HEK293 (cell line): ENCODE measurements around the gene PLB1.

Source experiments
- CTCF ChIA-PET: fragments of 350-600 bp; formaldehyde crosslinking; extraction: SDS; loops from one replicate; lab custom pipeline; 2021; ENCODE audit warnings: antibody characterized with exemption; lab: Yijun Ruan, JAX
- POLR2A ChIA-PET: fragments of 300-600 bp; formaldehyde crosslinking; extraction: SDS; loops from one replicate; lab custom pipeline; 2020; ENCODE audit warnings: antibody characterized with exemption, inconsistent platforms; lab: Yijun Ruan, JAX
- H3K27ac ChIP-seq: fragments of 200-500 bp; sonication (Bioruptor generic); 2 replicates; pipeline ENCODE4 v1.5.1; 2014; ENCODE audit warnings: low read depth, low read length, control low read depth, inconsistent platforms; ENCODE audit errors: extremely low read depth
- H3K36me3 ChIP-seq, 2 experiments: fragments of 200-500 bp in 1 of 2; sonication (Bioruptor generic) in 1 of 2; 1 replicate in 1 of 2; 2 replicates in 1 of 2; pipeline ENCODE4 v1.5.1; 2014 to 2017; ENCODE audit warnings: inconsistent platforms in 2 of 2, low read length in 2 of 2; ENCODE audit not compliant: control insufficient read depth in 2 of 2, insufficient read depth in 1 of 2
- H3K4me1 ChIP-seq: fragments of 200-500 bp; sonication (Bioruptor generic); 2 replicates; pipeline ENCODE4 v1.5.1; 2014; ENCODE audit warnings: mild to moderate bottlenecking, low read length, inconsistent platforms; ENCODE audit not compliant: control insufficient read depth, insufficient read depth
- H3K4me3 ChIP-seq: 2 replicates; pipeline ENCODE4 v1.5.1; 2011; ENCODE audit warnings: low read depth, mild to moderate bottlenecking, control low read depth, low read length, moderate library complexity
- H3K9me3 ChIP-seq: fragments of 200-500 bp; sonication (Bioruptor generic); 2 replicates; pipeline ENCODE4 v1.5.1; 2014; ENCODE audit warnings: low read depth, low read length, inconsistent platforms; ENCODE audit not compliant: control insufficient read depth, insufficient read depth
- GLIS1 ChIP-seq: fragments of 450-650 bp; formaldehyde crosslinking; IDR thresholded peaks from 2 replicates; pipeline ENCODE4 v1.5.1; 2016; ENCODE audit warnings: missing biosample characterization, missing genetic modification characterization
- KLF9 ChIP-seq: fragments of 450-650 bp; formaldehyde crosslinking; IDR thresholded peaks from 2 replicates; pipeline ENCODE4 v1.5.1; 2016; ENCODE audit warnings: missing biosample characterization, missing genetic modification characterization, low read depth
- ZFP69B ChIP-seq: fragments of 450-650 bp; formaldehyde crosslinking; IDR thresholded peaks from 2 replicates; pipeline ENCODE4 v1.5.1; 2016; ENCODE audit warnings: missing biosample characterization, missing genetic modification characterization
- ZNF16 ChIP-seq: fragments of 450-650 bp; formaldehyde crosslinking; IDR thresholded peaks from 2 replicates; pipeline ENCODE4 v1.5.1; 2016; ENCODE audit warnings: low read depth, missing biosample characterization, missing genetic modification characterization
- ZNF184 ChIP-seq: fragments of 450-650 bp; IDR thresholded peaks from 2 replicates; pipeline ENCODE4 v1.5.1; 2018; ENCODE audit warnings: missing biosample characterization, mild to moderate bottlenecking, missing genetic modification characterization
- ZNF2 ChIP-seq: fragments of 450-650 bp; formaldehyde crosslinking; IDR thresholded peaks from 2 replicates; pipeline ENCODE4 v1.5.1; 2016; ENCODE audit warnings: missing biosample characterization, missing genetic modification characterization
- ZNF311 ChIP-seq: fragments of 450-650 bp; formaldehyde crosslinking; IDR thresholded peaks from 2 replicates; pipeline ENCODE4 v1.5.1; 2017; ENCODE audit warnings: missing biosample characterization, missing genetic modification characterization, borderline replicate concordance
- ZNF571 ChIP-seq: fragments of 450-650 bp; formaldehyde crosslinking; IDR thresholded peaks from 2 replicates; pipeline ENCODE4 v1.5.0; 2017; ENCODE audit warnings: missing biosample characterization, missing genetic modification characterization
- ZNF677 ChIP-seq: fragments of 450-650 bp; IDR thresholded peaks from 2 replicates; pipeline ENCODE4 v1.5.0; 2018; ENCODE audit warnings: missing biosample characterization, mild to moderate bottlenecking, missing genetic modification characterization, moderate library complexity
- ZNF76 ChIP-seq: fragments of 450-650 bp; formaldehyde crosslinking; IDR thresholded peaks from 2 replicates; pipeline ENCODE4; 2016; ENCODE audit warnings: low read depth, missing biosample characterization, missing genetic modification characterization, borderline replicate concordance
- ZNF791 ChIP-seq: fragments of 450-650 bp; formaldehyde crosslinking; IDR thresholded peaks from 2 replicates; pipeline ENCODE4 v1.5.1; 2016; ENCODE audit warnings: missing biosample characterization, missing genetic modification characterization
- TF ChIP-seq, protein P1 (sequence below): fragments of 450-650 bp; formaldehyde crosslinking; IDR thresholded peaks from 2 replicates; pipeline ENCODE4 v1.5.1; 2016; ENCODE audit warnings: missing biosample characterization, missing genetic modification characterization, borderline replicate concordance
- TF ChIP-seq, protein P2 (sequence below): fragments of 450-650 bp; formaldehyde crosslinking; IDR thresholded peaks from 2 replicates; pipeline ENCODE4 v1.5.1; 2016; ENCODE audit warnings: missing biosample characterization, missing genetic modification characterization
- TF ChIP-seq, protein P3 (sequence below): fragments of 450-650 bp; formaldehyde crosslinking; IDR thresholded peaks from 2 replicates; pipeline ENCODE4 v1.5.1; 2016; ENCODE audit warnings: missing biosample characterization, missing genetic modification characterization
- TF ChIP-seq, protein P4 (sequence below): fragments of 450-650 bp; formaldehyde crosslinking; conservative IDR thresholded peaks from 2 replicates; pipeline ENCODE4 v1.5.1; 2016; ENCODE audit warnings: low read depth, missing biosample characterization, missing genetic modification characterization

PLB1 gene

DNA sequence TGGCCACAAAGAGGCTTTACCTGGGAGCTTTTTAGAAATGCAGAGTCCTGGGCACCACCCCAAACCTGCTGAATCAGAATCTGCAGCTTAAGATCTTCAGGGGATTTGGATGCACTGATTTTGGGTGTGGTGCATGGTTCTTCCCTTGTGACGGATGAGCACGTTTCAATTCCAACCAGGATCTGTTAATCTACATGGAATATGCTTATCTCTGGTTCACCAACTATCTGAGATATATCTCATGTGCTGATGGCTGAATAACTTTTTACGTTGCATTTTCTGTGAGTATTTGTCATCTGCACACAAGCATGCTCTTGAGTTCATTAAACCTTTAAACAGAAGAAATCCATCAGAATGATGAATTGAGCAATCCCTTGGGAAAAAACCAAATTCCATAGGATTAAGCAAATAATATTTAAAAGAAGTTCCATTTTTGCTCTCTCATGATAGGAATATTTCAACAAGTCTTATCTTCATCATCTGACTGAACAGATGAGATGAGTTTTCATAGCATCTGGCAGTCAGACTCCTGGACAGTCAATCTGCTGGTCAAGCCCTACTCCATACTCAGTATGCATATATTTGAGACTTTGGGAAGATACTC, 120.6 kb downstream of the PLB1 start:
- H3K4me3 ChIP-seq = no peak overlapping the region
- no peak overlapping the region for H3K27ac ChIP-seq
- peaks cover 2% of the 10 kb centered on the region; the same call in 1 of the 2 replicates for H3K4me1 ChIP-seq
- no peaks in the 10 kb centered on the region for H3K9me3 ChIP-seq
- no peaks in the 10 kb centered on the region for H3K36me3 ChIP-seq
- TF ChIP-seq ZNF16 (tag by site-specific recombination) = no peak
- no peak for TF ChIP-seq ZFP69B
- TF ChIP-seq ZNF571 (tag by site-specific recombination) = no peak
- TF ChIP-seq ZNF76 = no peak
- TF ChIP-seq ZNF2 (tag by site-specific recombination) = no peak
- no peak for TF ChIP-seq ZNF677 (tag by site-specific recombination)
- TF ChIP-seq ZNF791 (tag by site-specific recombination) = no peak
- TF ChIP-seq, protein P1, sequence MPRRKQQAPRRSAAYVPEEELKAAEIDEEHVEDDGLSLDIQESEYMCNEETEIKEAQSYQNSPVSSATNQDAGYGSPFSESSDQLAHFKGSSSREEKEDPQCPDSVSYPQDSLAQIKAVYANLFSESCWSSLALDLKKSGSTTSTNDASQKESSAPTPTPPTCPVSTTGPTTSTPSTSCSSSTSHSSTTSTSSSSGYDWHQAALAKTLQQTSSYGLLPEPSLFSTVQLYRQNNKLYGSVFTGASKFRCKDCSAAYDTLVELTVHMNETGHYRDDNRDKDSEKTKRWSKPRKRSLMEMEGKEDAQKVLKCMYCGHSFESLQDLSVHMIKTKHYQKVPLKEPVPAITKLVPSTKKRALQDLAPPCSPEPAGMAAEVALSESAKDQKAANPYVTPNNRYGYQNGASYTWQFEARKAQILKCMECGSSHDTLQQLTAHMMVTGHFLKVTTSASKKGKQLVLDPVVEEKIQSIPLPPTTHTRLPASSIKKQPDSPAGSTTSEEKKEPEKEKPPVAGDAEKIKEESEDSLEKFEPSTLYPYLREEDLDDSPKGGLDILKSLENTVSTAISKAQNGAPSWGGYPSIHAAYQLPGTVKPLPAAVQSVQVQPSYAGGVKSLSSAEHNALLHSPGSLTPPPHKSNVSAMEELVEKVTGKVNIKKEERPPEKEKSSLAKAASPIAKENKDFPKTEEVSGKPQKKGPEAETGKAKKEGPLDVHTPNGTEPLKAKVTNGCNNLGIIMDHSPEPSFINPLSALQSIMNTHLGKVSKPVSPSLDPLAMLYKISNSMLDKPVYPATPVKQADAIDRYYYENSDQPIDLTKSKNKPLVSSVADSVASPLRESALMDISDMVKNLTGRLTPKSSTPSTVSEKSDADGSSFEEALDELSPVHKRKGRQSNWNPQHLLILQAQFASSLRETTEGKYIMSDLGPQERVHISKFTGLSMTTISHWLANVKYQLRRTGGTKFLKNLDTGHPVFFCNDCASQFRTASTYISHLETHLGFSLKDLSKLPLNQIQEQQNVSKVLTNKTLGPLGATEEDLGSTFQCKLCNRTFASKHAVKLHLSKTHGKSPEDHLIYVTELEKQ (tag by site-specific recombination) = no peak
- no peak for TF ChIP-seq GLIS1 (tag by site-specific recombination)
- TF ChIP-seq, all 188 proteins: peak for 0
- POLR2A ChIA-PET = interaction anchor here (0.6 to 1.1 kb wide), 2 partner anchors 50 to 135 kb away, joined by 3 to 4 read pairs; partner anchors contain the start of gene PPP1CB
- CTCF ChIA-PET = interaction anchor here (1.6 to 4.5 kb wide), 2 partner anchors 22 kb away, joined by 12 to 41 read pairs; no protein-coding TSS in a partner anchor

DNA sequence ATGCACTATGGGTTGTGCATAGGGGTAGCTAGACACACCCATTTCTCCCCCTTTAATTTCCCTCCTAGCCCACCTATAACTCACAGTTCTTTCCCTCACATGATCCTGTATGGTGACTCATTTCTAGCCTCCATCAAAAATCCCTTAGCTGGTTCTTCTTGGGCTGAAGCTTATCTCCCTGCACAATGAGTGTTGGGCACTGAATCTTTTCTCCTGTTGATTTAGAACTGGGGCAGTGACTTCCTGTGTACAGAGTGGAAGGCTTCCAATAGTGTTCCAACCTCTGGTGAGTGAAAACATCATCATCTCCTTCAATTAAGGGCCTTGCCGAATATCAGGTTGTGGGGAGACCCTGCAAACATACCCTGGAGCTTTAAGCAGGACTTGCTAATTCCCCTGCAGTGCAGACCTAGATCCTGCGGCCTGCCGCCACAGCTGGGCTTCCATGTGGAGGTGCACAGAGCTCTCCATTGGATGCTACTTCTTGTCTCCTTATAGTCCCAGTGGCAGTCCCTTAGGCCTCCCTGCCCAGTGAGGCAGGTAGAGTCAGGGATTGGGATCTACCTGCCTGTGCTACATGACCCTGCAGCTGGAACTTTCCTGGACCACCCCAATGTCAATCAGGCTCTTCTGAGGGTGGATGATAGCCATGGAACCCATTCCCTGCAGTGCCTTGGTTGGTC, 121.8 kb downstream of the PLB1 start:
- POLR2A ChIA-PET = interaction anchor here (0.6 to 1.3 kb wide), 2 partner anchors 134 to 209 kb away, joined by 4 to 5 read pairs; partner anchors contain the start of gene PPP1CB
- H3K36me3 ChIP-seq = no peaks in the 10 kb centered on the region
- CTCF ChIA-PET = interaction anchor here (1.6 kb wide), 1 partner anchor 23 kb away, joined by 12 read pairs; no protein-coding TSS in a partner anchor
- no peak for TF ChIP-seq ZNF311
- TF ChIP-seq, protein P2, sequence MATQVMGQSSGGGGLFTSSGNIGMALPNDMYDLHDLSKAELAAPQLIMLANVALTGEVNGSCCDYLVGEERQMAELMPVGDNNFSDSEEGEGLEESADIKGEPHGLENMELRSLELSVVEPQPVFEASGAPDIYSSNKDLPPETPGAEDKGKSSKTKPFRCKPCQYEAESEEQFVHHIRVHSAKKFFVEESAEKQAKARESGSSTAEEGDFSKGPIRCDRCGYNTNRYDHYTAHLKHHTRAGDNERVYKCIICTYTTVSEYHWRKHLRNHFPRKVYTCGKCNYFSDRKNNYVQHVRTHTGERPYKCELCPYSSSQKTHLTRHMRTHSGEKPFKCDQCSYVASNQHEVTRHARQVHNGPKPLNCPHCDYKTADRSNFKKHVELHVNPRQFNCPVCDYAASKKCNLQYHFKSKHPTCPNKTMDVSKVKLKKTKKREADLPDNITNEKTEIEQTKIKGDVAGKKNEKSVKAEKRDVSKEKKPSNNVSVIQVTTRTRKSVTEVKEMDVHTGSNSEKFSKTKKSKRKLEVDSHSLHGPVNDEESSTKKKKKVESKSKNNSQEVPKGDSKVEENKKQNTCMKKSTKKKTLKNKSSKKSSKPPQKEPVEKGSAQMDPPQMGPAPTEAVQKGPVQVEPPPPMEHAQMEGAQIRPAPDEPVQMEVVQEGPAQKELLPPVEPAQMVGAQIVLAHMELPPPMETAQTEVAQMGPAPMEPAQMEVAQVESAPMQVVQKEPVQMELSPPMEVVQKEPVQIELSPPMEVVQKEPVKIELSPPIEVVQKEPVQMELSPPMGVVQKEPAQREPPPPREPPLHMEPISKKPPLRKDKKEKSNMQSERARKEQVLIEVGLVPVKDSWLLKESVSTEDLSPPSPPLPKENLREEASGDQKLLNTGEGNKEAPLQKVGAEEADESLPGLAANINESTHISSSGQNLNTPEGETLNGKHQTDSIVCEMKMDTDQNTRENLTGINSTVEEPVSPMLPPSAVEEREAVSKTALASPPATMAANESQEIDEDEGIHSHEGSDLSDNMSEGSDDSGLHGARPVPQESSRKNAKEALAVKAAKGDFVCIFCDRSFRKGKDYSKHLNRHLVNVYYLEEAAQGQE = no peak
- no peak for TF ChIP-seq ZNF571 (tag by site-specific recombination)
- no peak for TF ChIP-seq ZNF184 (tag by site-specific recombination)
- no peak for TF ChIP-seq KLF9 (tag by site-specific recombination)
- TF ChIP-seq, protein P3, sequence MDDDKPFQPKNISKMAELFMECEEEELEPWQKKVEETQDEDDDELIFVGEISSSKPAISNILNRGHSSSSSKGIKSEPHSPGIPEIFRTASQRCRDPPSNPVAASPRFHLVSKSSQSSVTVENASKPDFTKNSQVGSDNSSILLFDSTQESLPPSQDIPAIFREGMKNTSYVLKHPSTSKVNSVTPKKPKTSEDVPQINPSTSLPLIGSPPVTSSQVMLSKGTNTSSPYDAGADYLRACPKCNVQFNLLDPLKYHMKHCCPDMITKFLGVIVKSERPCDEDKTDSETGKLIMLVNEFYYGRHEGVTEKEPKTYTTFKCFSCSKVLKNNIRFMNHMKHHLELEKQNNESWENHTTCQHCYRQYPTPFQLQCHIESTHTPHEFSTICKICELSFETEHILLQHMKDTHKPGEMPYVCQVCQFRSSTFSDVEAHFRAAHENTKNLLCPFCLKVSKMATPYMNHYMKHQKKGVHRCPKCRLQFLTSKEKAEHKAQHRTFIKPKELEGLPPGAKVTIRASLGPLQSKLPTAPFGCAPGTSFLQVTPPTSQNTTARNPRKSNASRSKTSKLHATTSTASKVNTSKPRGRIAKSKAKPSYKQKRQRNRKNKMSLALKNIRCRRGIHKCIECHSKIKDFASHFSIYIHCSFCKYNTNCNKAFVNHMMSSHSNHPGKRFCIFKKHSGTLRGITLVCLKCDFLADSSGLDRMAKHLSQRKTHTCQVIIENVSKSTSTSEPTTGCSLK (tag by site-specific recombination) = no peak
- TF ChIP-seq, protein P4, sequence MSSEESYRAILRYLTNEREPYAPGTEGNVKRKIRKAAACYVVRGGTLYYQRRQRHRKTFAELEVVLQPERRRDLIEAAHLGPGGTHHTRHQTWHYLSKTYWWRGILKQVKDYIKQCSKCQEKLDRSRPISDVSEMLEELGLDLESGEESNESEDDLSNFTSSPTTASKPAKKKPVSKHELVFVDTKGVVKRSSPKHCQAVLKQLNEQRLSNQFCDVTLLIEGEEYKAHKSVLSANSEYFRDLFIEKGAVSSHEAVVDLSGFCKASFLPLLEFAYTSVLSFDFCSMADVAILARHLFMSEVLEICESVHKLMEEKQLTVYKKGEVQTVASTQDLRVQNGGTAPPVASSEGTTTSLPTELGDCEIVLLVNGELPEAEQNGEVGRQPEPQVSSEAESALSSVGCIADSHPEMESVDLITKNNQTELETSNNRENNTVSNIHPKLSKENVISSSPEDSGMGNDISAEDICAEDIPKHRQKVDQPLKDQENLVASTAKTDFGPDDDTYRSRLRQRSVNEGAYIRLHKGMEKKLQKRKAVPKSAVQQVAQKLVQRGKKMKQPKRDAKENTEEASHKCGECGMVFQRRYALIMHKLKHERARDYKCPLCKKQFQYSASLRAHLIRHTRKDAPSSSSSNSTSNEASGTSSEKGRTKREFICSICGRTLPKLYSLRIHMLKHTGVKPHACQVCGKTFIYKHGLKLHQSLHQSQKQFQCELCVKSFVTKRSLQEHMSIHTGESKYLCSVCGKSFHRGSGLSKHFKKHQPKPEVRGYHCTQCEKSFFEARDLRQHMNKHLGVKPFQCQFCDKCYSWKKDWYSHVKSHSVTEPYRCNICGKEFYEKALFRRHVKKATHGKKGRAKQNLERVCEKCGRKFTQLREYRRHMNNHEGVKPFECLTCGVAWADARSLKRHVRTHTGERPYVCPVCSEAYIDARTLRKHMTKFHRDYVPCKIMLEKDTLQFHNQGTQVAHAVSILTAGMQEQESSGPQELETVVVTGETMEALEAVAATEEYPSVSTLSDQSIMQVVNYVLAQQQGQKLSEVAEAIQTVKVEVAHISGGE (tag by site-specific recombination) = no peak

More for the DNA sequence above, 121.8 kb downstream of the PLB1 start:
- Histone ChIP-seq H3K4me1 (peaks cover 2% of the 10 kb centered on the region; the same call in 1 of the 2 replicates), H3K4me3 (no peak overlapping the region), H3K27ac (no peak overlapping the region), H3K9me3 (no peaks in the 10 kb centered on the region)
